Transverse colon (tissue), 4 donors: ENCODE measurements around the gene GUCY1B1. TPM values are rescaled to one million over a fixed set of nuclear protein-coding genes. Genes with fewer than 3 reads are reported as not detected.

ENCODE experiments used
- DNase-seq: peaks from one replicate; pipeline ENCODE4 v3.0.0-alpha.2; 2019
- H3K27ac ChIP-seq, 4 donors: fragments of 200-600 bp; sonication (generic); 2 replicates each; pipeline ENCODE4 v1.5.1; 2016 to 2018; ENCODE audit warnings: inconsistent platforms in 4 of 4
- H3K27me3 ChIP-seq: fragments of 200-600 bp; sonication (generic); 2 replicates; pipeline ENCODE4 v1.5.1; 2017; ENCODE audit warnings: inconsistent platforms
- H3K36me3 ChIP-seq, 4 donors: fragments of 200-600 bp; sonication (generic); 2 replicates each; pipeline ENCODE4 v1.5.1; 2017 to 2019; ENCODE audit warnings: inconsistent platforms in 4 of 4
- H3K4me1 ChIP-seq, 4 donors: fragments of 200-600 bp; sonication (generic); 2 replicates each; pipeline ENCODE4 v1.5.1; 2017 to 2020; ENCODE audit warnings: inconsistent platforms in 4 of 4
- H3K4me3 ChIP-seq, 4 donors: fragments of 200-600 bp; sonication (generic); 1 replicate in 1 of 4; 2 replicates in 3 of 4; pipeline versions ENCODE4 v1.5.1 to v1.6.1; 2017 to 2019; ENCODE audit warnings: inconsistent platforms in 4 of 4
- H3K9me3 ChIP-seq, 2 donors: fragments of 200-600 bp; sonication (generic); 2 replicates each; pipeline ENCODE4 v1.5.1; 2017 to 2019; ENCODE audit warnings: inconsistent platforms in 2 of 2
- CTCF ChIP-seq, 5 experiments: fragments of 200-600 bp in 3 of 5; fragments of 450-650 bp in 2 of 5; sonication (generic) in 3 of 5; IDR thresholded peaks; 1 replicate in 2 of 5; 2 replicates in 3 of 5; pipeline ENCODE4 v1.5.1; 2016 to 2017; ENCODE audit warnings: antibody characterized with exemption in 5 of 5, inconsistent platforms in 3 of 5, mild to moderate bottlenecking in 2 of 5, moderate library complexity in 1 of 5
- EP300 ChIP-seq: sonication (generic); formaldehyde crosslinking; IDR thresholded peaks from one replicate; pipeline ENCODE4 v1.6.1; 2017; ENCODE audit warnings: antibody characterized with exemption, low read depth
- POLR2A ChIP-seq: fragments of 450-650 bp; IDR thresholded peaks from one replicate; pipeline ENCODE4 v1.6.1; 2016; ENCODE audit warnings: antibody characterized with exemption, mild to moderate bottlenecking, moderate library complexity
- POLR2AphosphoS5 ChIP-seq, 3 donors: sonication (generic); formaldehyde crosslinking; IDR thresholded peaks; one replicate each; pipeline ENCODE4 v1.6.1; 2016; ENCODE audit warnings: antibody characterized with exemption in 3 of 3
- WGBS, 2 donors: methylation state at CpG; one replicate each; pipeline ENCODE4 v1.1.5; 2018; ENCODE audit warnings: low coverage in 1 of 2; 5-methylcytosine and 5-hydroxymethylcytosine counted together
- in situ Hi-C, 4 donors: fragments of 200-750 bp; cut with MboI; loops; one replicate each; pipeline versions ENCODE4 v1.15.0 to v1.15.1; 2017; ENCODE audit warnings: low sequenced_read_pairs in 3 of 4, low pct_ligation_motif_present in 1 of 4, low pct_unique_long_range_greater_than_20kb in 1 of 4
- intact Hi-C: fragments of 100-400 bp; cut with DNase I; formaldehyde crosslinking; loops from one replicate; pipeline ENCODE4 v1.15.1; 2023; ENCODE audit warnings: low total_unique reads
- total RNA-seq, 4 donors: library from RNA; depleted of rRNA; stranded (reverse); fragments of >200 nt; gene quantifications; one replicate each; pipeline ENCODE4 v1.1.0, GENCODE V29; 2016

The GUCY1B1 gene
- total RNA-seq: 10 to 100 TPM in 2 of 4 donors, 1 to 10 TPM in 2; 6.0 to 20.3 (median 10.6) TPM

- H3K4me3 ChIP-seq: peak within 1 kb of the TSS; percentile 37 to 82 (median 54)
- H3K9me3 ChIP-seq: no peaks in the 10 kb centered on the region
- TF ChIP-seq POLR2AphosphoS5 (IDR thresholded peaks at IDR 0.05) (peak; percentile 40 to 65 (median 57)), CTCF (IDR thresholded peaks at IDR 0.05) (peak in 3 of 5 experiments; percentile 6 to 23 (median 17)), POLR2A (no peak)
- H3K36me3 ChIP-seq: no peaks in the 10 kb centered on the region
- intact Hi-C loops: loop anchor here (10.0 kb wide), 1 partner anchor 54 kb away; no protein-coding TSS in a partner anchor
- peak within 1 kb of the TSS; percentile 77 to 94 (median 82) for H3K27ac ChIP-seq
- H3K4me1 ChIP-seq: peaks cover 0 to 12% (median 6%) of the 10 kb centered on the region in 4 donors
- H3K27me3 ChIP-seq: peaks cover 18% of the 10 kb centered on the region
- 19 to 100% methylated on average over 1 to 29 of the region's 51 CpGs for WGBS, 2 donors
- in situ Hi-C loops: no loop called here
- peak; percentile 81 for DNase-seq
Observed at GRCh38 chr4:155758481-155759371, at the start of gene GUCY1B1. GUCY1B1 (plus strand) TSS chr4:155759021; CDS start chr4:155759141, 120 bp downstream.

- 55 to 75% methylated on average over 4 of the region's 4 CpGs for WGBS, 2 donors
- intact Hi-C loops (loop anchor here (10.0 kb wide), 1 partner anchor 45 kb away; the partner anchor contains the start of gene GUCY1B1), in situ Hi-C loops (no loop called here)
- H3K36me3 ChIP-seq: no peaks in the 10 kb centered on the region
- DNase-seq: no peak
- peaks cover 0 to 3% (median 0%) of the 10 kb centered on the region in 4 donors for H3K4me1 ChIP-seq
- no peak for TF ChIP-seq POLR2A
- TF ChIP-seq POLR2AphosphoS5 (IDR thresholded peaks at IDR 0.05): no peak
- TF ChIP-seq EP300: no peak
- no peak for TF ChIP-seq CTCF (IDR thresholded peaks at IDR 0.05)
- no peaks in the 10 kb centered on the region for H3K9me3 ChIP-seq
- H3K4me3 ChIP-seq: no peak overlapping the region
- H3K27ac ChIP-seq: no peak overlapping the region
- no peaks in the 10 kb centered on the region for H3K27me3 ChIP-seq
Observed at GRCh38 chr4:155709918-155710317, 48.9 kb upstream of the GUCY1B1 start.

- WGBS, 2 donors: 78 to 94% methylated on average over 1 of the region's 1 CpG
- intact Hi-C loops: no loop called here
- DNase-seq: no peak
- in situ Hi-C loops: no loop called here
- Histone ChIP-seq H3K4me3 (no peak overlapping the region), H3K27ac (no peak overlapping the region), H3K36me3 (no peaks in the 10 kb centered on the region), H3K4me1 (no peaks in the 10 kb centered on the region), H3K9me3 (no peaks in the 10 kb centered on the region), H3K27me3 (no peaks in the 10 kb centered on the region)
- TF ChIP-seq POLR2AphosphoS5 (IDR thresholded peaks at IDR 0.05) (no peak), EP300 (no peak), CTCF (IDR thresholded peaks at IDR 0.05) (no peak), POLR2A (no peak)
Observed at GRCh38 chr4:155711556-155711955, 47.3 kb upstream of the GUCY1B1 start.

- intact Hi-C loops: no loop called here
- Histone ChIP-seq H3K27me3 (no peaks in the 10 kb centered on the region), H3K27ac (no peak overlapping the region), H3K4me3 (no peak overlapping the region), H3K4me1 (no peaks in the 10 kb centered on the region), H3K36me3 (no peaks in the 10 kb centered on the region), H3K9me3 (no peaks in the 10 kb centered on the region)
- DNase-seq: no peak
- TF ChIP-seq CTCF (IDR thresholded peaks at IDR 0.05) (no peak), POLR2AphosphoS5 (IDR thresholded peaks at IDR 0.05) (no peak), POLR2A (no peak), EP300 (no peak)
- 68% methylated on average over 3 of the region's 3 CpGs for WGBS, 2 donors
- in situ Hi-C loops: no loop called here
Observed at GRCh38 chr4:155712846-155713245, 46.0 kb upstream of the GUCY1B1 start.
